ENCODE results near the gene PPP1R3G. TPM values are rescaled to one million over a fixed set of nuclear protein-coding genes. Genes with fewer than 3 reads are reported as not detected.
A peak's percentile ranks its signal among the peaks of the same experiment; 100 is the strongest.

Gene PPP1R3G
- total and polyA plus RNA-seq, 2 of the 4 experiments (the other 2 are of a cell fraction): 0.10 to 0.18 TPM

DNA sequence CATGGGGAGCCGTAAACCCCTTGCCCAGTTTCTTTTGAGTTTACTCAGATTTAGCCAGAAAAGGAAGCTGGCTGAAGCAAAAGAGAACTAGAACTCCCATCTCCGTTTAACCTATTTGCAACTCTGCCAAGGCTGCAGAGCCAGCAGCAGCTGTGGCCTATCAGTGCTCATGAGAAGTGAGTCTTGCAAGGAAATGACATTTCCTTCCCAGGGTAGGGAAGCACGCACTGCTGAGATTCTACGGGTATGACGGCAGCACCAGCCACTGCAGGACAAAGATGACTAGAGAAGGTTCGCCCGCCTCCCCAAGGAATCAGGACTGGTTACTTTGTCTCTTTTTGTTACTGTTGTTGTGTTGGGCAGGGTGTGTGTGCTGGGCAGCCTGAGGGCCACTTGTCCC lies 47.6 kb downstream of the PPP1R3G start:
- Histone ChIP-seq H2AK5ac (ENCODE audit: low read depth, low read length) (peak overlapping the region; percentile 33; the same call in 1 of the 2 replicates), H3K4me2 (ENCODE audit: low read depth, low read length) (peak overlapping the region; percentile 83), H2BK20ac (ENCODE audit: low read depth, low read length) (peak overlapping the region; percentile 63; the same call in 1 of the 2 replicates), H4K91ac (ENCODE audit: insufficient read depth, low read depth, low read length) (peak overlapping the region; percentile 34; the same call in 1 of the 2 replicates), H3K79me1 (ENCODE audit: low read depth in 1 of 2, low read length in 2 of 2) (no peaks in the 10 kb centered on the region), H3K9ac (ENCODE audit: low read depth, low read length) (peak overlapping the region; percentile 67), H4K8ac (ENCODE audit: low read depth in 2 of 2, low read length in 2 of 2) (peak overlapping the region; percentile 49 to 71; a peak in 3 of 4 replicates), H2BK5ac (ENCODE audit: low read depth, low read length, poor library complexity, severe bottlenecking) (peak overlapping the region; percentile 68), H2AK9ac (replicated peaks; ENCODE audit: low read depth, low read length, poor library complexity) (no peak overlapping the region), H2BK15ac (ENCODE audit: low read depth, low read length) (peak overlapping the region; percentile 27; the same call in 1 of the 3 replicates), H4K5ac (ENCODE audit: low read depth, low read length) (peak overlapping the region; percentile 65), H3K36me3 (ENCODE audit: control insufficient read depth, insufficient read depth, low read length) (no peaks in the 10 kb centered on the region), H3K27me3 (ENCODE audit: control insufficient read depth, insufficient read depth, low read length) (no peaks in the 10 kb centered on the region), H4K20me1 (ENCODE audit: insufficient read depth, low read length) (no peaks in the 10 kb centered on the region), H3K56ac (ENCODE audit: extremely low read depth, insufficient read depth, low read length) (no peak overlapping the region; the same call in 1 of the 2 replicates), H3K18ac (ENCODE audit: low read depth, low read length) (peak overlapping the region; percentile 88), H2AFZ (replicated peaks; ENCODE audit: low read length, poor library complexity) (peak overlapping the region; percentile 54), H3K27ac (ENCODE audit: insufficient read depth, low read length) (peak overlapping the region; percentile 85), H3K23ac (ENCODE audit: low read depth, low read length) (peak overlapping the region; percentile 46; the same call in 1 of the 2 replicates), H3K9me3 (ENCODE audit: control insufficient read depth, insufficient read depth, low read length) (no peaks in the 10 kb centered on the region), H3K4me1 (ENCODE audit: control insufficient read depth, insufficient read depth, low read length) (peaks cover 6% of the 10 kb centered on the region), H3K4me3 (ENCODE audit: insufficient read depth, low read depth, low read length) (peak overlapping the region; percentile 19; the same call in 1 of the 2 replicates), H2BK120ac (ENCODE audit: low read depth, low read length) (peak overlapping the region; percentile 71), H3K9me1 (ENCODE audit: insufficient read depth, low read length) (no peaks in the 10 kb centered on the region), H3K14ac (replicated peaks; ENCODE audit: low read depth, low read length) (0 out of 2 replicates have a peak overlapping the region, but pooled peaks have one; percentile 8), H3K4ac (ENCODE audit: low read depth, low read length) (peak overlapping the region; percentile 80)
- BruUV-seq (replicated peaks): no TSS peak
- POLR2A ChIA-PET (ENCODE audit: unreplicated experiment): interaction anchor here (0.5 kb wide), 1 partner anchor 1416 kb away, joined by 3 read pairs; no protein-coding TSS in a partner anchor
- ATAC-seq (ENCODE audit: low read depth): peak; percentile 98
- CTCF ChIA-PET: interaction anchor here (0.6 to 1.4 kb wide), 4 partner anchors 11 to 49 kb away, joined by 3 to 5 read pairs (median 3); no protein-coding TSS in a partner anchor
- peak; percentile 98 for DNase-seq
- no peak for TF ChIP-seq MAFK (IDR thresholded peaks at IDR 0.05; ENCODE audit: low read depth, low read length)
- peak; percentile 43; the same call in 1 of the 2 replicates for TF ChIP-seq CEBPB (IDR thresholded peaks at IDR 0.05; ENCODE audit: low read depth, low read length)
- peak; percentile 11; the same call in 1 of the 2 replicates for TF ChIP-seq BHLHE40 (IDR thresholded peaks at IDR 0.05; ENCODE audit: low read depth, low read length)
- TF ChIP-seq MAZ (IDR thresholded peaks at IDR 0.05; ENCODE audit: borderline replicate concordance, low read depth, low read length): peak; percentile 22; the same call in 1 of the 2 replicates
- TF ChIP-seq CHD1 (IDR thresholded peaks at IDR 0.05; ENCODE audit: low read depth, low read length): no peak
- TF ChIP-seq POLR2A (IDR thresholded peaks at IDR 0.05; ENCODE audit: low read depth, low read length): peak; percentile 35; the same call in 1 of the 2 replicates
- no peak for TF ChIP-seq RCOR1 (IDR thresholded peaks at IDR 0.05; ENCODE audit: insufficient replicate concordance, low read length)
- intact Hi-C loops (cut with micrococcal nuclease): no loop called here
- in situ Hi-C loops (cut with MboI; ENCODE audit: low sequenced_read_pairs): no loop called here
- 0% methylated on average over 1 of the region's 7 CpGs; no CpG with 5 or more reads in 1 of the 2 experiments for WGBS, 2 experiments (ENCODE audit: extremely low coverage in 2 of 2, insufficient read length in 1 of 2)
- dilution Hi-C loops (cut with HindIII; ENCODE audit: low sequenced_read_pairs, unreplicated experiment): no loop called here

Data from IMR-90 (cell line).